Stimulated activated CD8-positive, alpha-beta memory T cell treated with anti-CD3 and anti-CD28 coated beads, Interleukin-4, amount 100 ng/mL, for 24 hours (primary cell): ENCODE measurements around the gene HES1.
A peak's percentile ranks its signal among the peaks of the same experiment; 100 is the strongest.
"Not testable (repeated sequence)": the region's sequence is repeated elsewhere in the genome, so short reads cannot be mapped to it uniquely, and the experiment has no call there.

Experiments
- DNase-seq: peaks from one replicate; pipeline ENCODE4 v3.0.0-alpha.2; 2020; ENCODE audit warnings: low read depth

HES1 gene

GRCh38 chr3:194128202-194128918 is 7.6 kb upstream of the HES1 start:
- DNase-seq = no peak

GRCh38 chr3:194128919-194129295 is 7.0 kb upstream of the HES1 start:
- not testable (repeated sequence) for DNase-seq

- no peak for DNase-seq
These were observed 6.3 kb upstream of the HES1 start for GRCh38 chr3:194129581-194130133.

GRCh38 chr3:194130188-194130587 is 5.8 kb upstream of the HES1 start:
- no peak for DNase-seq

- no peak for DNase-seq
These were observed 5.0 kb upstream of the HES1 start for GRCh38 chr3:194130807-194131589.

- no peak for DNase-seq
These were observed 3.3 kb upstream of the HES1 start for GRCh38 chr3:194132465-194133286.

GRCh38 chr3:194133661-194134230 is 2.2 kb upstream of the HES1 start:
- DNase-seq = peak; percentile 12

- DNase-seq = peak; percentile 47
These were observed 1.7 kb upstream of the HES1 start for GRCh38 chr3:194134231-194134756.

GRCh38 chr3:194134757-194135515 is 1.0 kb upstream of the HES1 start:
- peak; percentile 72 for DNase-seq

GRCh38 chr3:194135516-194135805 is 487 bp upstream of the HES1 start:
- DNase-seq = no peak

GRCh38 chr3:194136519-194137007 is 615 bp downstream of the HES1 start:
- no peak for DNase-seq

GRCh38 chr3:194137008-194137505 is 1.1 kb downstream of the HES1 start:
- DNase-seq = no peak

GRCh38 chr3:194137506-194138474 is 1.8 kb downstream of the HES1 start:
- peak; percentile 19 for DNase-seq

GRCh38 chr3:194138732-194139070 is 2.8 kb downstream of the HES1 start:
- DNase-seq = no peak

GRCh38 chr3:194139071-194139813 is 3.3 kb downstream of the HES1 start:
- no peak for DNase-seq

GRCh38 chr3:194139814-194140391 is 4.0 kb downstream of the HES1 start:
- no peak for DNase-seq

GRCh38 chr3:194140520-194141414 is 4.8 kb downstream of the HES1 start:
- DNase-seq = no peak
